ENCODE measurements around the gene KCNMA1. TPM values are rescaled to one million over a fixed set of nuclear protein-coding genes. Genes with fewer than 3 reads are reported as not detected.

Gene KCNMA1
- total RNA-seq, 4 donors from 2014 or later = 4.6 to 10.5 (median 7.8) TPM

- Histone ChIP-seq H3K27me3 (no peaks in the 10 kb centered on the region), H3K9me3 (no peaks in the 10 kb centered on the region), H3K36me3 (no peaks in the 10 kb centered on the region), H3K4me1 (no peaks in the 10 kb centered on the region), H3K4me3 (no peak overlapping the region), H3K27ac (no peak overlapping the region)
- WGBS = 91% methylated on average over 6 of the region's 6 CpGs
- no peak for DNase-seq (ENCODE audit: low spot score in 2 of 2)
- TF ChIP-seq, protein P1, sequence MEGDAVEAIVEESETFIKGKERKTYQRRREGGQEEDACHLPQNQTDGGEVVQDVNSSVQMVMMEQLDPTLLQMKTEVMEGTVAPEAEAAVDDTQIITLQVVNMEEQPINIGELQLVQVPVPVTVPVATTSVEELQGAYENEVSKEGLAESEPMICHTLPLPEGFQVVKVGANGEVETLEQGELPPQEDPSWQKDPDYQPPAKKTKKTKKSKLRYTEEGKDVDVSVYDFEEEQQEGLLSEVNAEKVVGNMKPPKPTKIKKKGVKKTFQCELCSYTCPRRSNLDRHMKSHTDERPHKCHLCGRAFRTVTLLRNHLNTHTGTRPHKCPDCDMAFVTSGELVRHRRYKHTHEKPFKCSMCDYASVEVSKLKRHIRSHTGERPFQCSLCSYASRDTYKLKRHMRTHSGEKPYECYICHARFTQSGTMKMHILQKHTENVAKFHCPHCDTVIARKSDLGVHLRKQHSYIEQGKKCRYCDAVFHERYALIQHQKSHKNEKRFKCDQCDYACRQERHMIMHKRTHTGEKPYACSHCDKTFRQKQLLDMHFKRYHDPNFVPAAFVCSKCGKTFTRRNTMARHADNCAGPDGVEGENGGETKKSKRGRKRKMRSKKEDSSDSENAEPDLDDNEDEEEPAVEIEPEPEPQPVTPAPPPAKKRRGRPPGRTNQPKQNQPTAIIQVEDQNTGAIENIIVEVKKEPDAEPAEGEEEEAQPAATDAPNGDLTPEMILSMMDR (IDR thresholded peaks at IDR 0.05) = no peak
- TF ChIP-seq EP300 (IDR thresholded peaks at IDR 0.05) (no peak), POLR2AphosphoS5 (IDR thresholded peaks at IDR 0.05) (no peak), POLR2A (IDR thresholded peaks at IDR 0.05) (no peak)
These were observed 499.1 kb downstream of the KCNMA1 start for GRCh38 chr10:77138541-77138940.

DNA sequence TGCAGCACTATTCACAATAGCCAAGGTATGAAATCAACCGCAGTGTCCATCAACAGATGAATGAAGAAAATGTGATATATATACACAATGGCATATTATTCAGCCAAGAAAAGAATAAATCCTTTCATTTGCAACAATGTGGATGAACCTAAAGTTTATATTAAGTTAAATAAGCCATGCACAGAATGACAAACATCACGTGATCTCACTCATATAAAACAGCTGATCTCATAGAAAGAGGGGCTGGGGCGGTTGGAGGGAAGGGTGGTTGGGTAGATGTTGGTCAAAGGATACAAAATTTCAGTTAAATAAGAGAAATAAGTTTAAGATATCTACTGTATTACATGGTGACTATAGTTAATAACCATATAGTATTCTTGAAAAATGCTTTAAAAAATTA, 502.1 kb downstream of the KCNMA1 start:
- H3K36me3 ChIP-seq = no peaks in the 10 kb centered on the region
- H3K9me3 ChIP-seq = no peaks in the 10 kb centered on the region
- WGBS = 96% methylated on average over 3 of the region's 3 CpGs
- no peaks in the 10 kb centered on the region for H3K27me3 ChIP-seq
- TF ChIP-seq POLR2AphosphoS5 (IDR thresholded peaks at IDR 0.05) (no peak), POLR2A (IDR thresholded peaks at IDR 0.05) (no peak), EP300 (IDR thresholded peaks at IDR 0.05) (no peak)
- TF ChIP-seq, protein P1 (IDR thresholded peaks at IDR 0.05) = no peak
- H3K4me1 ChIP-seq = no peaks in the 10 kb centered on the region
- H3K4me3 ChIP-seq = no peak overlapping the region
- DNase-seq (ENCODE audit: low spot score in 2 of 2) = no peak
- H3K27ac ChIP-seq = no peak overlapping the region

GRCh38 chr10:77131214-77131613, 506.4 kb downstream of the KCNMA1 start:
- no peak for DNase-seq (ENCODE audit: low spot score in 2 of 2)
- WGBS = 98% methylated on average over 3 of the region's 3 CpGs
- H3K4me3 ChIP-seq = no peak overlapping the region
- no peaks in the 10 kb centered on the region for H3K27me3 ChIP-seq
- H3K27ac ChIP-seq = no peak overlapping the region
- no peaks in the 10 kb centered on the region for H3K36me3 ChIP-seq
- no peaks in the 10 kb centered on the region for H3K4me1 ChIP-seq
- TF ChIP-seq POLR2A (IDR thresholded peaks at IDR 0.05) (no peak), EP300 (IDR thresholded peaks at IDR 0.05) (no peak), POLR2AphosphoS5 (IDR thresholded peaks at IDR 0.05) (no peak)
- TF ChIP-seq, protein P1 (IDR thresholded peaks at IDR 0.05) = no peak
- no peaks in the 10 kb centered on the region for H3K9me3 ChIP-seq

DNA sequence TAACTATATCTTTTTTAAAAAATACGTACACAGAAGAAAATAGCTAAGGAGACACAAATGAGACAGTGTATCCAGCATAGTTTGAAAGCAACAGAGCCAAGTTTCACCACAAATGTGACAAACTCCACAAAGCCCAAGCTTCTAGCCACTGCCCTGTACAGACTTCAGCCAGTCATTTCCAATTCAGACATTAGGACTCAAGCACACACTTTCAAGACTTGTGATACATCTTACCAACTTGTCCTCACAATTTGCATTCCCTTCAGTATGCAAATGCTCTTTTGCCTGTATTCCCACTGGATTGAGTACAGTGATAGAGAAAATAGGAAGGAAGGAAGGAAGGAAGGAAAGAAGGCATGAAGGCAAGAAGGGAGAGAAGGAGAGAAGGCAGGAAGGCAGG, 510.4 kb downstream of the KCNMA1 start:
- Histone ChIP-seq H3K27me3 (peaks cover 3% of the 10 kb centered on the region), H3K4me1 (no peaks in the 10 kb centered on the region), H3K36me3 (no peaks in the 10 kb centered on the region), H3K4me3 (no peak overlapping the region), H3K9me3 (no peaks in the 10 kb centered on the region), H3K27ac (no peak overlapping the region)
- no peak for DNase-seq (ENCODE audit: low spot score in 2 of 2)
- 95% methylated on average over 1 of the region's 1 CpG for WGBS
- TF ChIP-seq, protein P1 (IDR thresholded peaks at IDR 0.05) = no peak
- no peak for TF ChIP-seq POLR2AphosphoS5 (IDR thresholded peaks at IDR 0.05)
- no peak for TF ChIP-seq POLR2A (IDR thresholded peaks at IDR 0.05)
- TF ChIP-seq EP300 (IDR thresholded peaks at IDR 0.05) = no peak

GRCh38 chr10:77125231-77125630, 512.4 kb downstream of the KCNMA1 start:
- no peak overlapping the region for H3K27ac ChIP-seq
- no peaks in the 10 kb centered on the region for H3K9me3 ChIP-seq
- H3K27me3 ChIP-seq = peaks cover 3% of the 10 kb centered on the region
- DNase-seq (ENCODE audit: low spot score in 2 of 2) = no peak
- no peaks in the 10 kb centered on the region for H3K36me3 ChIP-seq
- no peak overlapping the region for H3K4me3 ChIP-seq
- TF ChIP-seq POLR2A (IDR thresholded peaks at IDR 0.05) (no peak), EP300 (IDR thresholded peaks at IDR 0.05) (no peak), POLR2AphosphoS5 (IDR thresholded peaks at IDR 0.05) (no peak)
- TF ChIP-seq, protein P1 (IDR thresholded peaks at IDR 0.05) = no peak
- WGBS = 70% methylated on average over 4 of the region's 4 CpGs
- H3K4me1 ChIP-seq = no peaks in the 10 kb centered on the region
